NCI-H1694 (cell line): ENCODE results near the gene ARPIN.
"Not testable (repeated sequence)": the region's sequence is repeated elsewhere in the genome, so short reads cannot be mapped to it uniquely, and the experiment has no call there.

ENCODE experiments used
- DNase-seq: peaks from one replicate; lab custom pipeline; 2025; lab: John Stamatoyannopoulos, UW

The ARPIN gene

GRCh38 chr15:89912674-89913396 is at the start of gene ARPIN:
Gene ARPIN, minus strand, starts transcription at chr15:89912952. Its CDS starts 117 bp downstream, at chr15:89912835.
- DNase-seq = no peak

DNA sequence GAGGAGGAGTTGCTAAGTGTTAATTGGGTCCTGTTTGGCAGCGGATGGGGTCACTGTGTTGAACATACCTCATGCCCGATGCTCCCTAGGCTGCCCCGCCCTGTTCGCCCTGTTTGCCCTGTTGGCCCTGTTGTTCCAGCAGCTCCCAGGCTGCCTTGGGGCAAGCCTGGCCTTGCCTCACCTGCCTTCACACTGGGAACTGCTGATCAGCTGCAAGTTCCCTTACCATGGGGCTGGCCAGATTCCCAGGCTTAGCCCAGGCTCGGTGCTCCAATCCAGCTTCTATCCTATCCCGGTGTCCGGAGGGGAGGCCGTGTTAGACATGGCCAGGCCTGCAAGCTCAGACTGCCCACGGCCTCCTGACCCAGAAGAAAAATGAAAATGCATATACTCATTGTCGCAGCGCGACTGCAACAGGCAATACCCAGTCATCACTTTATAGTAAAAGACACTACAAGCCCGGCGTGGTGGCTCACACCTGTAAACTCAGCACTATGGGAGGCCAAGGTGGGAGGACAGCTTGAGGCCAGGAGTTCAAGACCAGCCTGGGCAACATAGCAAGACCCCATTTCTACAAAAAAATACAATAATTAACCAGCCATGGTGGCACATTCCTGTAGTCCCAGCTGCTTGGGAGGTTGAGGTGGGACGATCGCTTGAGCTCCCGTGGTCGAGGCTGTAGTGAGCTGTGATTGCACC is 45.5 kb upstream of the ARPIN start:
- no peak for DNase-seq

GRCh38 chr15:89955449-89955998 is 42.8 kb upstream of the ARPIN start:
- not testable (repeated sequence) for DNase-seq

DNA sequence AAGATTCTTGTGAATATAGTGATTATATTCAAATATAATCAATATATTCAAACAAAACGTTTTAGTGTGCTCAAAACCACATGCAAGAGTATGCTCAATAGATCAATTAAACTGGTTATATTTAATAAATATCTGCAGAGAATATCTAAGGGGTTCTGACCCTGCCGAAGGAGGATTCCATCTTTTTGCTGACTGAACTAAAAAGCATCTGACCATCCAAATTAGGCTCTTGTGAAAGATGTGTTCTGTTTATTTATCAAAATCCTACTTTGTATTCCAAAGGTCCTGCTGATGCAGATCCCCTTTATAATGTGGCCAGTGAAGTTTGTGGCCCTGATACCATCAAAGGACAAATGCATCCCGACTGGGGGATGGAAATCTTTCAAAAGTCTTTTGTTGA is 41.8 kb upstream of the ARPIN start:
- DNase-seq = no peak

GRCh38 chr15:89948796-89949195 is 36.0 kb upstream of the ARPIN start:
- DNase-seq = no peak

GRCh38 chr15:89947385-89947784 is 34.6 kb upstream of the ARPIN start:
- DNase-seq = no peak

DNA sequence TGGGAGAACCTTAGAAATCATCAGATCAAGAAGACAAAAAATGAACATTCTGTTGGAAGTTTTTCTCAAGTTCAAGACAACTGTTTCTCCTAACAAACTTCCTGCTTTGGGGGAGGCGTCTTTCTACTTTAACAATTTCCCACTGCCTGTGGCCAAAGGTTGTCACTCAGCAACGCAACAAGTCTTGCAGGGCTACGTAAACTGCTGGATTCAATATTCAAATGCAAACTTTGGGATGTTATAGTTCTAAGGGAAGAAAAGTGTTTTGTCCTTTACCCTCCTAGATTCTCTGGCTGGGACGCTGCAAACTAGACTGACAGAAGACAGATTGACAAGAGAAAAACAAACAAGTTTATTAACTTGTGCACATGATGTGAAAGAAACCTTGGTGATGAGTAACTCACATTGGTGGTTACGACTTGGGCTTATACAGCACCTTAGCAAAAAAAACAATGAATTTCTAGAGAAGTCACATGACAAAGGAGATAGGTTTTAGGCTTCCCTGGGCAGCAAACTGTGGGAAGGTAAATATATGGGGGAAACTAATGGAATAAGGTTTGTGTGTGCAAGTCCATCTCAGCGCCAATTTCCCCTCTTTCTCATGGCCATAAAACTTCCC is 34.0 kb upstream of the ARPIN start:
- no peak for DNase-seq

DNA sequence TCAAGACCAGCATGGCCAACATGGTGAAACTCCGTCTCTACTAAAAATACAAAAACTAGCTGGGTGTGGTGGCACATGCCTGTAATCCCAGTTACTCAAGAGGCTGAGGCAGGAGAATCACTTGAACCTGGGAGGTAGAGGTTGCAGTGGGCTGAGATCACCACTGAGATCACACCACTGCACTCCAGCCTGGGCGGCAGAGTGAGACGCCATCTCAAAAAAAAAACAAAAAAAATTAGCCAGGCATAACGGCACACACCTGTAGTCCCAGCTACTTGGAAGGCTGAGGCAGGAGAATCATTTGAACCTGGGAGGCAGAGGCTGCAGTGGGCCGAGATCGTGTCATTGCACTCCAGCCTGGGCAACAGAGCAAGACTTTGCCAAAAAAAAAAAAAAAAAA is 31.0 kb upstream of the ARPIN start:
- not testable (repeated sequence) for DNase-seq

DNA sequence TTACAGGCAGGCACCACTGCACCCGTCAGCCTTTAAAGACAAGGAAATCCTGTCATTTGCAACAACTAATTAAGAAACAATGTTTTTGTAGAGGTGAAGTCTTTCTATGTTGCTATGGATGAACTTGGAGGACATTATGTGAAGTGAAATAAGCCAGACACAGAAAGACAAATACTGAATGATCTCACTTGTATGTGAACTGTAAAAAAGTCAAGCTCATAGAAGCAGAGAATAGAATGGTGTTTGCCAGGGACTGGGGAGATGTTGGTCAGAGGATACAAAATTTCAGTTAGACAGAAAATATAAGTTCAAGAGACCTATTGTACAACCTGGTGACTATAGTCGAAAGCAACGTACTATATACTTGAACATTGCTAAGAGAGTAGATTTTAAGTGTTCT is 27.2 kb upstream of the ARPIN start:
- no peak for DNase-seq

DNA sequence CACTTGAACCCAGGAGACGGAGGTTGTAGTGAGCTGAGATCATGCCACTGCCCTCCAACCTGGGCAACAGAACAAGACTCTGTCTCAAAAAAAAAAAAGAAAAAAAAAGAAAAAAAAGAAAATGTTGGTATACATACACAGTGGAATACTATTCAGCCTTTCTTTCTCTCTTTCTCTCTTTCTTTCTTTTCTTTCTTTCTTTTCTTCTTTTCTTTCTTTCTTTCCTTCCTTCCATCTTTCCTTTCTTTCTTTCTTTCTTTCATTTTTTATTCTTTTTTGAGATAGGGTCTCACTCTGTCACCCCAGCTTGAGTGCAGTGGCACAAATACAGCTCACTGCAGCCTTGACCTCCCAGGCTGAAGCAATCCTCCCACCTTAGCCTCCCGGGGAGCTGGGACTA is 26.6 kb upstream of the ARPIN start:
- DNase-seq = not testable (repeated sequence)

DNA sequence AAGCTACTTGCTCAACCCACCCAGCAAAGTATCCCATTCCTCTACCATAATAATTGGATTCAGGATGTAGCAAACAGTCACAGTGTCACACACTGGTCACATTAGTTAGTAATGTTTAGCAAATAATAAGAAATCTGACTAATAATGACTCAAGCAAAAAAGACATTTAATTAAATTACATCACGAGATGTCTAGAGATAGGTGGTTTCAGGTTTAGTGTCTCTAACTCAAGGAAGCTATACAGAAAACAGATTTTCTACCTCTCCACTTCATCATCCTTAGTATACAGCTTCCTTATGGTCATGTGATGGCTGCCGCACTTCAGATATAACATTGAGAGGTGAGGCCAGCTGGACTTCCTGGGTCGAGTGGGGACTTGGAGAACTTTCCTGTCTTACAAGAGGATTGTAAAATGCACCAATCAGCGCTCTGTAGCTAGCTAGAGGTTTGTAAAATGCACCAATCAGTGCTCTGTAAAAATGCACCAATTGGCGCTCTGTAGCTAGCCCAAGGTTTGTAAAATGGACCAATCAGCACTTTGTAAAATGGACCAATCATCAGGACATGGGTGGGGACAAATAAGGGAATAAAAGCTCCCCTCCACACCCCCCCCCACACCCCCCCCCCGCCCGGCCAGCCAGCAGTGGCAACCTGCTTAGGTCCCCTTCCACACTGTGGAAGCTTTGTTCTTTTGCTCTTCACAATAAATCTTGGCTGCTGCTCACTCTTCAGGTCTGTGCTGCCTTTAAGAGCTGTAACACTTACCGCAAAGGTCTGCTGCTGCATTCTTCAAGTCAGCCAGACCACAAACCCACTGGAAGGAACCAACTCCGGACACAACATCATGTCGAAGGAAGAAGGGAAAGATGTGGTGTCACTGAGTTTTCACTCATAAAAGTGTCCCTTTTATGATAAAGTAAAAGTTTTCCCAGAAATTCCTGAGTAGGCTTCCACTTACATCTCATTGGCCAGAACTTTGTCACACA is 24.9 kb upstream of the ARPIN start:
- DNase-seq = no peak

DNA sequence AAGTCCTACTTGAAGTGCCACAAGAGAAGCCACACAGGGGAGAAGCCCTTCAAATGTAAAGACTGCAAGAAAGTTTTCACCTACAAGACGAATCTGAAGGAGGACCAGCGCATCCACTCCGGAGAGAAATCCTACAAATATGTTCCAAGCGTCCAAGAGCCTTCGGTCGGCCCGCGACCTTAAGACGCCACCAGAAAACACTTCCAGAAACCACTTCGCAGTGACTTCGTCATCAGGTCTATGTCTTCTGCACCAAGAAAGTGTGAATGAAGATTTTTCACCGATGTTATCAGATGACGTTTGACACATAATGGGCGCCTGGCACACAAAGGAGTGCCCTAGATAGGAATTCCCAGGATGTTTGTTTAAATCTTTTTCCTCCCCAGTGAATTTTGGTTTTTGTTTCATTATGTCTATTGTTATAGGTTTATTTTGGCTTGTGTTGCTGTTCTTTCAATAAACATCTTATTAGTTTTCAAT is 24.1 kb upstream of the ARPIN start:
- no peak for DNase-seq

DNA sequence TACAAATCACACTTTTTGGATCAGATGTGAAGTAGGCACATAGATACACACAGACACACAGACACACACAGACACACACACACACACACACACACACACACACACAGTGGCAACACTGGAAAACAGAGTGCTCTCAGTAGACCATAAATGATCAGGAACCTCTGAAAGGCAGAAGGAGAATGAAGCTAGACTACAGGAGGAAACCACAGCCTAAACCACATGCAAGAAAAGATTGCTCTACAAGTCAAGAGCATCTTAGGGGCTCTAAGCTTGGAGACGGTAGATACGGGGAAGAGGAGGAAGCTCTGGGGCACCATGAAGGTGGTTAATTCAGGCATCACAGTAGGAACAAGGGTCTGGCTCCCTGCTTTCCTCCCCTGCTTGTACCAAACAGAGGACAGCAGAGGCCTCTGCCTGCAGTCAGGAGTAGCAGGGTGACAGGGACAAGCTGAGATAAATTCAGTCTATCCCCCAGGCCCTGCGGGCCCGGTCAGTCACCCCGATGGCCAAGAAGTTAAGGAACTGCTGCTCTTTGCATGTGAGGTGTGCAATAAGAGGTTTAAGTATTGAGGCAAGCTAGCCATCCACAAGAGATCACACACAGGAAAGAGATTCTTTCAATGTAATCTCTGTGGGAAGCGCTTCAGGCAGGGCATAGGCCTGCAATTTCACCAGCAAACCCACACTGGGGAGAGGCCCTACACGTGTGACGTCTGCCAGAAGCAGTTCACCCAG is 23.5 kb upstream of the ARPIN start:
- no peak for DNase-seq

DNA sequence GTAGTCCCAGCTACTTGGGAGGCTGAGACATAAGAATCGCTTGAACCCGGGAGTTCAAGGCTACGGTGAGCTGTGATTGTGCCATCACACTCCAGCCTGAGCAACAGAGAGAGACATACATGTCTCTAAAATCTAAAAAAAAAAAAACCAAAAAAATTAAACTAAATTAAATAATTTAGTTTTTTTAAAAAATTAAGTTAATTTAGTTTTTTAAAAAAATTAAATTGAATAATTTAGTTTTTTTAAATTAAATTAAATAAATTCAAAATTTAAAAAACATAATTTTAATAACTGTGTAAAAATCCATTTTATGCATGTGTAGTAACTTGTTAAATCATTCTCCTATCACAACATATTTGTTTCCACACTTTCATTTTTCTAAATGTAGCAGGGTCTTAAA is 20.1 kb upstream of the ARPIN start:
- no peak for DNase-seq

- no peak for DNase-seq
These were observed 15.7 kb upstream of the ARPIN start for GRCh38 chr15:89928421-89928820.

DNA sequence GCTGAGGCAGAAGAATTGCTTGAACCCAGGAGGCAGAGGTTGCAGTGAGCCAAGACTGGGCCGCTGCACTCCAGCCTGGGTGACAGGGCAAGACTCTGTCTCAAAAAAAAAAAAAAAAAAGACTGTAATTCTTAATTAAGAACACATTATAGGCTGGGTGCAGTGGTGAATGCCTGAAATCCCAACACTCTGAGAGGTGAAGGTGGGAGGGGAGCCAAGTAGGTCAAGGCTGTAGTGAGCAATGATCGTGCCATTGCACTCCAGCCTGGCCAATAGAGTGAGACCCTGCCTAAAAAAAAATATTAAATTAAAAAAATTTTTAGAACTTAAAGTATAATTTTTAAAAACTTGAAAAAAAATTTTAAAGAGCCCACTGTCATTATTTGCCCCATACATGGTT is 13.4 kb upstream of the ARPIN start:
- DNase-seq = no peak

- no peak for DNase-seq
These were observed 4.8 kb upstream of the ARPIN start for GRCh38 chr15:89917442-89918101.

DNA sequence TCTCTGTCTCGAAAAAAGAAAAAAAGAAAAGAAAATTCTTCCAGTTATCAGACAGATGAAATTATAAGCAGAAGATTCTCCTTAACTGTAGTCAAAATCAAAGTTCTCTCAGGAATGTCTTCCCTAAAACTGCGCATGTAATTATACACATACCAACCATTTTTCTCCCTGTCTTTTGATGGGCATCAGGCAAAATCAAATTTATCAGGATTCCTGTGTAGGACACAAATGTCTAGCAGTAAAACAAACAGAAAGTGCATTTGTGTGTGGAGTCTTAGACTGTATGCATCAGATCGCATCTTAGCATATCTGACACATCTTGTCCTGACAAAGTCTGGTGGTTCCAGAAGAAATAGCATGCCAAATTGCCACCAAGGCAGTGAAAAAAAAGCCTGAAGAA is 3.9 kb upstream of the ARPIN start:
- DNase-seq = no peak

DNA sequence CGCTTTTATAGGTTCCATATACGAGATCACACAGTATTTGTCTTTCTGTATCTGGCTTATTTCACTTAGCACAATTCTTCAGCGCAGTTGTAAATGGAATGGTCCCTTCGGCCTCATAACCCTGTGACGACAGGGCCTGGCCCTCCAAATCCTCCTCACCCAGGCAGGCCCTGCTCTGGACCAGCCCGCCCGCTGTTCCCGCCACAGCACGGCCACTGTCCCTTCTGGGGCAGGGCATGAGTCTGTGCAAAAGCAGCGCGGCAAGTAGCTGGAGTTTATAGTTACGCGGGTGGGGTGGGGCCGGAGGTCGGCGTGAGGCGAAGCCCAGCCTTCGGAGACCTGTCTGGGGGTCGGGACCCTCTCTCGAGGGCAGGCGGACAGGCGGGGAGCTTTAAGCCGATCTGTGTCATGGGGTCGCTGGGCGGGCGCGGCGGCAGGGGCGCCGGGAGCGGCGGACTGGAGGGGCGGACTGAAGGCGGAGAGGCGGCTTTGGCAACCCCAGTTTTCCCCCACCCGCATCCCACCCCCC is 543 bp downstream of the ARPIN start:
- no peak for DNase-seq
